ENCODE data around the gene XCL2.

Gene XCL2

DNA sequence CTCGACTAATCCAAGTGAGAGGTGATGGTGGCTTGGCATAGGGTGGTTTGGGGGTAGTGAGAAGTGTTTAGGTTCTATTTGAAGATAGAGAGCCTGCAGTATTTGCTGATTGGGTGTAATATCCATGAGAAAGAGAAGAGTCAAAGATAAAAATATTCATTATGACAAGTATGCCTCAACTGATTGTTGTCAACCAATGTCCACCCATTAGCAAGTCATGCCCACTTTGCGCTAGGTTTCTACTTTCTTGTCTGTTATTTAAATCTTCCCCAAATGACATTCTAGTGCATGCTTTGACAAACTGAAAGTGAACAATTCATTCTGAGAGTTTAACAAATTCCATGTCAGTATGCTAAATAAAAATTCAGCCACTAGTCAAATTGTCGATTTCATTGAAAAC lies 28.8 kb upstream of the XCL2 start:
- Histone ChIP-seq H3K9me3 (ENCODE audit: control insufficient read depth, insufficient read depth, low read length) (no peaks in the 10 kb centered on the region), H3K36me3 (ENCODE audit: insufficient read depth, low read length) (no peaks in the 10 kb centered on the region), H3K4me1 (ENCODE audit: insufficient read depth, low read length) (peaks cover 18% of the 10 kb centered on the region; the same call in 1 of the 2 replicates), H3K9ac (ENCODE audit: low read depth, low read length) (no peak overlapping the region)

DNA sequence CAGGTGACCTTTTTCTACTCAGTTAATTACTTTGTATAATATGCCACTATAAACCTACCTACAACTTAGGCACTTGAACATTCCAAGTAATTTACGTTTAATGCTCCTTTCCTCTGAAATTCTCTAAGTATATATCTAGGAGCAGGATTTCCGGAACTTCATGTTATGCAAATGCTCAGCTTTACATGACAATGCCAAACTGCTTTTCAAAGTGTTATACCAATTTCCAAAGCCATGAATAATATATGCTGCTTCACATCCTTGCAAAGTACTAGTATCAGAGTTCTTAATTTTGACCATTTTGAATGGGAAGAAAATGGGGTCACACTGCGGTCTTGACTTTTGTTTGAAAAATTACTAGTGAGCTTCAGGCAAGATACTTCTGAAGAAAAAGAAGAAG lies 26.9 kb upstream of the XCL2 start:
- peaks cover 18% of the 10 kb centered on the region; the same call in 1 of the 2 replicates for H3K4me1 ChIP-seq (ENCODE audit: insufficient read depth, low read length)
- no peak overlapping the region for H3K9ac ChIP-seq (ENCODE audit: low read depth, low read length)
- no peaks in the 10 kb centered on the region for H3K36me3 ChIP-seq (ENCODE audit: insufficient read depth, low read length)
- no peaks in the 10 kb centered on the region for H3K9me3 ChIP-seq (ENCODE audit: control insufficient read depth, insufficient read depth, low read length)

DNA sequence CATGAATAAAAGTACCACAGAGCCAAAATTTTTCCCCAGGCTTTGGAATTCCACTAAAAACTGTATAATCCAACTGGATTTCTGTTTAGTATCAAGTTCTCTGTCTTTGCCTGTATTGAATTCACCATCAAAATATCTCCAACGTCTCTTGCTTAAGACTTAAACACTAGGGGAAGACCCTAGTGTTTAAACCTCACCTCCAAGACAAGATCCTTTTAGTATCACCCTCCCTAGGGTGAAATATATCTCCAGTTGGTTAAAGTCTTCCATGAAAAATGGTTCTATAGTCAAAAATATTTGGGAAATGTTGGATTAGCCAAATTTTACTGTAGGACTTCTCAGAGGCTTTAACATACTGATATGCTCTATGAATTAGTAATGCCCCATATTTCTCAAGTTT lies 24.5 kb upstream of the XCL2 start:
- H3K36me3 ChIP-seq (ENCODE audit: insufficient read depth, low read length) = no peaks in the 10 kb centered on the region
- no peaks in the 10 kb centered on the region for H3K9me3 ChIP-seq (ENCODE audit: control insufficient read depth, insufficient read depth, low read length)
- H3K9ac ChIP-seq (ENCODE audit: low read depth, low read length) = no peak overlapping the region
- H3K4me1 ChIP-seq (ENCODE audit: insufficient read depth, low read length) = peaks cover 18% of the 10 kb centered on the region; the same call in 1 of the 2 replicates

DNA sequence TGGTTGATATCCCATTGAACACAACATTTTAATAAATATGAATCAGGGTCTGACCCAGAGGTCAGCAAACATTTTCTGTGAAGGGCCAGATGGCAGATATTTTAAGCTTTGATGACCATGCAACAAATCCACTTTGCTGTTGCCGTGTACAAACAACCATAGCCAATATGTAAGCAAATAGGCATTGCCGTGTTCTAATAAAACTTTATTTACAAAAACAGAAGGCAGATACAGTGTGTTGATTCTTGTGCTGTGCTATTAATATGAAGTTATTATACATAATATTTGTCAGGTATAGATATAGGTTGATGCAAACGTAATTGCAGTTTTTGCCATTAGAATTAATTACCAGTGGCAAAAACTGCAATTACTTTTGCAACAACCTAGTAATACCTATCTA lies 23.8 kb upstream of the XCL2 start:
- Histone ChIP-seq H3K4me1 (ENCODE audit: insufficient read depth, low read length) (peaks cover 16% of the 10 kb centered on the region; the same call in 1 of the 2 replicates), H3K9me3 (ENCODE audit: control insufficient read depth, insufficient read depth, low read length) (no peaks in the 10 kb centered on the region), H3K36me3 (ENCODE audit: insufficient read depth, low read length) (no peaks in the 10 kb centered on the region), H3K9ac (ENCODE audit: low read depth, low read length) (no peak overlapping the region)

DNA sequence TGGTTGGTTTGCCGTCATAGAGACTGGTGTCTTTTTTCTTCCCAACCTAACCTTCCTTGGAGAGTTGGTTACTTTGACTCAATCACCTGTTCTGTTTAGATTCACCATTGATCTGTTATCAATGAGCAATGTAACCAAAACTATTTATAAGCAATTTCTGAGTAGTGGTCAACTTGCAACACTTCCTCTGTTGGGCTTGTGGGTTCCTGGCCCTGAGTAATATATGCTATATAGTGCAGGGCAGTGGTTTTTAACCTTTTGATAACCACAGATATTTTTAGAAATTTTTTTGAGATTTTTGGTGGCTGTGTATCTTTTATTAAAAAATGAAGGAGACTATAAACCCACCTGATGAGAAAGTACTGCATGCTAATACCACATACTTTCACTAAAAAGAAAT lies 23.2 kb upstream of the XCL2 start:
- H3K4me1 ChIP-seq (ENCODE audit: insufficient read depth, low read length) = peaks cover 11% of the 10 kb centered on the region; the same call in 1 of the 2 replicates
- no peaks in the 10 kb centered on the region for H3K36me3 ChIP-seq (ENCODE audit: insufficient read depth, low read length)
- no peak overlapping the region for H3K9ac ChIP-seq (ENCODE audit: low read depth, low read length)
- H3K9me3 ChIP-seq (ENCODE audit: control insufficient read depth, insufficient read depth, low read length) = no peaks in the 10 kb centered on the region

DNA sequence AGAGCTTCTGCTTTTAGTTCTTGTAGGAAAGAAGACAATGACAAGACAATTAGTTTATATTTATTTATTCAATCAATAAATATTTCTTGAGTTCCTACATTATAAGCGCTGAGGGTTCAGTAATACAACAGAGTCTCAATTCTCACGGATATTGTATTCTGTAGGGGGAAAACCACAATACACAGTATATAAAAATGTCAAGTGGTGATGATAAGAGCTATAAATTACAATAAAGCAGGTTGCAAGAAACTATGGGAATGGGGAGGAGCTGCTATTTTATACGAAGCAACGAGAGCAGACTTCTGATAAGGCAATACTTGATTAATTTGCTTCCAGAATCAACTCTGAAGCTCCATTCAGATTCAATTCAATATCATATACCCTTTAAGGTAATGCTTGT lies 22.0 kb upstream of the XCL2 start:
- Histone ChIP-seq H3K4me1 (ENCODE audit: insufficient read depth, low read length) (peaks cover 6% of the 10 kb centered on the region; the same call in 1 of the 2 replicates), H3K9me3 (ENCODE audit: control insufficient read depth, insufficient read depth, low read length) (no peaks in the 10 kb centered on the region), H3K36me3 (ENCODE audit: insufficient read depth, low read length) (no peaks in the 10 kb centered on the region), H3K9ac (ENCODE audit: low read depth, low read length) (no peak overlapping the region)

DNA sequence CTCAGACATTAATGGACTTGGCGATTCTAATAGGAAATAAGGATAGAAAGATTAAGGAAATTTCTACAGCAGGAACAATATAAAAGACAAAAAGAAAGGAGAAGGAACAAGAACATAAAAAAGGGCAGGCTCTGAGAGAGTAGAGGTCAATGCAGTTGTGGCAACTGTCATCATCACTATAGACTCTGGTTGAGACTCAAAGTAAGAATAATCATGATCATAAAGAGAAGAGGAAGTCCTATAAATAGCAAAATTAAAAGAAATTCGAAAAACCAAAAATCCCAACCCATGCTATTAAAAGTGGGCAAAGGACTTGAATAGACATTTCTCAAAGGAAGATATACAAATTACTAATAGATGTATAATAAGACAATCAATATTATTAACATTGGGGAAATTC lies 18.2 kb upstream of the XCL2 start:
- no peaks in the 10 kb centered on the region for H3K9me3 ChIP-seq (ENCODE audit: control insufficient read depth, insufficient read depth, low read length)
- H3K9ac ChIP-seq (ENCODE audit: low read depth, low read length) = no peak overlapping the region
- no peaks in the 10 kb centered on the region for H3K4me1 ChIP-seq (ENCODE audit: insufficient read depth, low read length)
- H3K36me3 ChIP-seq (ENCODE audit: insufficient read depth, low read length) = no peaks in the 10 kb centered on the region

DNA sequence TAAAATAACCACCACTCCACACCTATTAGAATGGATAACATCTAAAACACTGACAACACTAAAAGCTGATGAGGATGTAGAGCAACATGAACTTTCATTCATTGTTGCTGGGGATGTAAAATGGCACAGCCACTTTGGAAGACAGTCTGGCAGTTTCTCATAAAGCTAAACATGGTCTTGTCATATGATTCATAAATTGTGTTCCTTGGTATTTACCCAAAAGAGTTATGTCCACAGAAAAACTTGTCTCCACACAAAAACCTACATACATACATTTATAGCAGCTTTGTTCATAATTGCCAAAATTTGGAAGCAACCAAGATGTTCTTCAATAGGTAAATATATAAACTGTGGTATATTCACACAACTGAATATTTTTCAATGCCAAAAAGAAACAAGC lies 16.6 kb upstream of the XCL2 start:
- Histone ChIP-seq H3K9me3 (ENCODE audit: control insufficient read depth, insufficient read depth, low read length) (no peaks in the 10 kb centered on the region), H3K9ac (ENCODE audit: low read depth, low read length) (no peak overlapping the region), H3K36me3 (ENCODE audit: insufficient read depth, low read length) (no peaks in the 10 kb centered on the region), H3K4me1 (ENCODE audit: insufficient read depth, low read length) (no peaks in the 10 kb centered on the region; the same call in 1 of the 2 replicates)

- H3K36me3 ChIP-seq (ENCODE audit: insufficient read depth, low read length) = no peaks in the 10 kb centered on the region
- H3K9ac ChIP-seq (ENCODE audit: low read depth, low read length) = no peak overlapping the region
- H3K4me1 ChIP-seq (ENCODE audit: insufficient read depth, low read length) = no peaks in the 10 kb centered on the region; the same call in 1 of the 2 replicates
- no peaks in the 10 kb centered on the region for H3K9me3 ChIP-seq (ENCODE audit: control insufficient read depth, insufficient read depth, low read length)
Measured at GRCh38 chr1:168556647-168557046, 12.8 kb upstream of the XCL2 start.

GRCh38 chr1:168555508-168556046 lies 11.8 kb upstream of the XCL2 start:
- Histone ChIP-seq H3K4me1 (ENCODE audit: insufficient read depth, low read length) (no peaks in the 10 kb centered on the region; the same call in 1 of the 2 replicates), H3K9ac (ENCODE audit: low read depth, low read length) (no peak overlapping the region), H3K36me3 (ENCODE audit: insufficient read depth, low read length) (no peaks in the 10 kb centered on the region), H3K9me3 (ENCODE audit: control insufficient read depth, insufficient read depth, low read length) (no peaks in the 10 kb centered on the region)

DNA sequence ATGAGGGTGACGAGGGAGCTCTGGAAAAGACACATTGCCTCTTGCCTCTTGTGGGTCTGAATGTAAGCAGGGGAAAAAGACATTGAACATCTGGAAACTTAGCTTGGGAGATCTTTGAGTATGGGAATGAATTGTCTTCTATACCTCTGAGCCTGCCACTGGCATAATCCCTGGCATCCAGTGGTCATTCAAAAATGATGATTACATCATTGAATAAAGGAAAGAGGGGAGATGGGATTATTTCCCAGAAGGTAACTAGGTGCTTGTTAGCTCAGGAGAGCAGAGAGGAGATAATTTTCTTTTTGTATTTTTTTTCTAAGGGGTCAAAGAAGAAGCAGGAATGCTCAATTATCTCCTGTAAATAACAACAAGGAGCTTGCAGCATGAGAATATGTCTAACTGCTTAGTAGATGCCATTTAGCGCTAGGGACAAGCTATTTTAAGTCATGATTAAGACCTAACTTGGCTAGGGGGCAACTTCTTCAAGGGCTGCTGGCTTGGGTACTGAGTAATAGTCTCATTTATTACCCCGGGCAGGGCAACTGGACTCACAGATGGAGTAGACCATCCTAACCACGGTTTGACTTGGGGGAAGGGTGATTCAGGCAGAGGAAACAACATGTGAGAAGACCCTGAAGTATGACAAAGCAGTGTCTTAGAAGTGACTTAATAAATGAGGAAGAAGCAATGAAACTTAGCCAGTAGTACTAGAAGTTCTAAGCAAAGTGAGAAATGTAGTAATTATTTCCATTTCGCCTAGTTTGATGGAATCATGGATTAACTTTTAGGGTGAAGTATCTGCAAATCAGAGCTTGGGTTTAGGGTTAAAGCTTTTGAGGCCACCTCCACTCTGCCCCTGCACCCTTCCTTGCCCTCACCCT lies 11.0 kb upstream of the XCL2 start:
- H3K36me3 ChIP-seq (ENCODE audit: insufficient read depth, low read length) = no peaks in the 10 kb centered on the region
- H3K9ac ChIP-seq (ENCODE audit: low read depth, low read length) = no peak overlapping the region
- H3K4me1 ChIP-seq (ENCODE audit: insufficient read depth, low read length) = no peaks in the 10 kb centered on the region; the same call in 1 of the 2 replicates
- no peaks in the 10 kb centered on the region for H3K9me3 ChIP-seq (ENCODE audit: control insufficient read depth, insufficient read depth, low read length)

DNA sequence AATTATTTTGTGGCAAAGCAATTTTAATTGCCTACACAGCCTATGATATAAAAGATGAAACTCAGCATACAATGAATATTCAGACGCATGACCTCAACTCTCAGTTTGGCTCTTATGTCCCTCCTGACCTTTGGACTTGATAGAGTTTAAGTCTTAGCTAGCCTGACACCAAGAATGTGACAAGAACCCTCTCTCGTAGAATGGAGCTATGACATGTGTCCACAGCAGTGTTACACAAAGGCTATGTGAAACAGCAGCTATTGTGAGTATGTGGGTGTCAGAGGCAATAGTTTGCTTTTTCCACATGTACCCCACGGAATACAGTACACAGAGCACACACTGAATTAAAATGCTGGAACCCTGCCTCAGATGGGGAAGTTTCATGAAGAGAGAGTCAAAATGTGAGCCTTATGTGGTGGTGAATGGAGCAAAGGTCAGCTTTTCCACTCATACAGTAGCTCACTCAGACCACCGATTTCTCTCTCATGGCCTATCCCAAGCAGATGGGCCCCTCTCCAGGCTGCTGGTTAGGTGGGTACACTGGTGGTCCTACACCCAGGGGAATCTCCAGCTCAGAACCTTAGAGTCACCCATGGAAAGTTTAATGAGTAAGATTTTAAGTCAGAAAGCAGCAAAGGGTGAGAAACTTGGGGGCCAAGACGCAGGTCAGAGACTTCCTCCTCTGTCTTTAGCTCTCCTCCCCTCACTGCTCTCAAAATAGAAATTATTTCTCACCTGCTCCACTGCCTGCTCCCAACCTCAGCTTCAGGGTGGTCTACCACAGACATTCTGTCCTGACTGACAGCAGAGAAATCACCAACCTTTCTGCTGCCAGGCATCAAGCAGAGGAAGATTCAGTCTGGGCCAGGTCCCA lies 10.1 kb upstream of the XCL2 start:
- Histone ChIP-seq H3K9me3 (ENCODE audit: control insufficient read depth, insufficient read depth, low read length) (no peaks in the 10 kb centered on the region; the same call in 1 of the 2 replicates), H3K9ac (ENCODE audit: low read depth, low read length) (no peak overlapping the region), H3K36me3 (ENCODE audit: insufficient read depth, low read length) (no peaks in the 10 kb centered on the region), H3K4me1 (ENCODE audit: insufficient read depth, low read length) (no peaks in the 10 kb centered on the region; the same call in 1 of the 2 replicates)

- Histone ChIP-seq H3K36me3 (ENCODE audit: insufficient read depth, low read length) (no peaks in the 10 kb centered on the region), H3K9ac (ENCODE audit: low read depth, low read length) (no peak overlapping the region), H3K9me3 (ENCODE audit: control insufficient read depth, insufficient read depth, low read length) (no peaks in the 10 kb centered on the region; the same call in 1 of the 2 replicates), H3K4me1 (ENCODE audit: insufficient read depth, low read length) (no peaks in the 10 kb centered on the region; the same call in 1 of the 2 replicates)
Measured at GRCh38 chr1:168552961-168553360, 9.2 kb upstream of the XCL2 start.

DNA sequence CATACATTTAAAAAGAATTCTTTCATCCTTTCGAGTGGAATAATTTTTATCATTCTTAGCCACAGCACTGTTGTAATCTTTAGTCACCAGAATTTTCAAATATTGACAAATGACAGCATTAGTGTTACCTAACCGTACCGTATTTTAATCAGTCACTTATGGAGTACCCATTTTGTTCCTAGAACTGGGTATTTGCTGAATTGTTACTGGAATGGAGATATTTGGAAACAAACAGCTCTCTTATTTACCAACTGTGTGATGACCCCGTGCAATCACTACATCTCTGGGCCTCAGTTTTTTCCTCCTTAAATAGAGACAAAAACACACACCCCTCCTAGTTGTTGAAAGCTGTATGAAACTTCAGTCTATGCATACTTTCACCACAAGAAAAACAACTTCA lies 7.9 kb upstream of the XCL2 start:
- H3K9ac ChIP-seq (ENCODE audit: low read depth, low read length) = no peak overlapping the region
- H3K36me3 ChIP-seq (ENCODE audit: insufficient read depth, low read length) = no peaks in the 10 kb centered on the region
- H3K9me3 ChIP-seq (ENCODE audit: control insufficient read depth, insufficient read depth, low read length) = no peaks in the 10 kb centered on the region; the same call in 1 of the 2 replicates
- H3K4me1 ChIP-seq (ENCODE audit: insufficient read depth, low read length) = no peaks in the 10 kb centered on the region; the same call in 1 of the 2 replicates
